RCC 7860 (cell line): ENCODE measurements around the gene SPSB4.
"Not testable (repeated sequence)": the region's sequence is repeated elsewhere in the genome, so short reads cannot be mapped to it uniquely, and the experiment has no call there.

ENCODE experiments used
- DNase-seq: peaks from one replicate; pipeline ENCODE4 v3.0.0-alpha.2; 2015; ENCODE audit warnings: low spot score
- FAIRE-seq: peaks from 2 replicates; lab custom pipeline; 2012; peaks lifted over from hg19 to GRCh38; lab: Jason Lieb, UNC

SPSB4 gene

GRCh38 chr3:141093971-141094684 is 43.0 kb downstream of the SPSB4 start:
- DNase-seq (no peak), FAIRE-seq (no peak)

GRCh38 chr3:141094790-141095545 is 43.8 kb downstream of the SPSB4 start:
- FAIRE-seq, result no peak
- no peak for DNase-seq

- FAIRE-seq (no peak), DNase-seq (no peak)
Observed at GRCh38 chr3:141095546-141095937, 44.4 kb downstream of the SPSB4 start.

- FAIRE-seq (no peak), DNase-seq (no peak)
Observed at GRCh38 chr3:141096164-141096563, 45.0 kb downstream of the SPSB4 start.

- FAIRE-seq, result no peak
- no peak for DNase-seq
Observed at GRCh38 chr3:141096981-141097380, 45.8 kb downstream of the SPSB4 start.

DNA sequence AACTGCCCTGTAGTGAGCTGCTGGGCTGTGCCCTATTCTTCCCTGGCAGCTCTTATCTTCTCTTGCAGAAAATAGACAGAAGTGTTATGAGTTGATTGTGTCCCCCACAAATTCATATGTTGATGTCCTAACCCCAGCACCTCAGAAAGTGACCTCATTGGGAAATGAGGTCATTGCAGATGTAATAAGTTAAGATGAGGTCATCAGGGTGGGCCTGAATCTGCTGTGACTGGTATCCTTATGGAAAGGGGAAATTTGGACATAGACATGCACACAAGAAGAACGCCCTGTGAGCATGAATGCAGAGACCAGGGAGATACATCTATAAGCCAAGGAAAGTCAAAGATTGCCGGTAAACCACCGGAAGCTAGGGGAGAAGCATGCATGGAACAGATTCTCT is 49.0 kb downstream of the SPSB4 start:
- FAIRE-seq, result no peak
- no peak for DNase-seq

DNA sequence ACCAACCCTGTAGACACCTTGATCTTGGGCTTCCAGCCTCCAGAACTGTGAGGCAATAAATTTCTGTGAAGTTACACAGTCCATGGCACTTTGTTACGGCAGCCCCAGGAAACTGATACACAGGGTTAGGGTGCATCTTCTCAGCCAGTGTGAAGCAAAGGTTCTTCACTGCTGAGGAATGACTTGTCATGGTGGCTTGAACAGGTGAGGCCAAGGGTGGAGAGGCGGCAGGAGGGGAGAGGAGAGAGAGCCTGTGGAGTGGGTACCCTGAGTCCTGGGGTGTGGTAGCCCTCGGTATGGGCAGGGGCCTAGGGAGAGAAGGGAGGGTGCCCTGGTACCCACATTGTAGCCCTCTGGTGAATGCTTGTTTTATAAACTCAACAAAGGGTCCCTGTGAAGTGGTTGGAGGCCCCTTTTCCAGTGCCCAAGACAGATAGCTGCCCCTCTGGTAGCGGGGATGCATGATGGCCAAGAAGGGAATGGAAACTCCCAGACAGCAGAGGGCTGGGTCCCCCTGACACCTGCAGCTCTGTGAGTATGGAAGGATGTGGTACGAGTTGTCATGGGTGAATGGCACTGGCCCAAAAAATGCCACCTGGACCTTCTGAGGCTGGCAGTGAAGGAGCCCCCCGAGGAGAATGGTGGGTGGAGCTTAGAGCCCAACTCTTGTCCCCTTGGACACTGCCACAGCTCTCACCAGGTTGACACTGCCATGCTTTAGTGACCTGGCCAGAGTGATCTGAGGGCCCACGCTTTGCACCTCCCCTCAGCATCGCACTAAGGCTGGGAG is 49.6 kb downstream of the SPSB4 start:
- FAIRE-seq (no peak), DNase-seq (no peak)

DNA sequence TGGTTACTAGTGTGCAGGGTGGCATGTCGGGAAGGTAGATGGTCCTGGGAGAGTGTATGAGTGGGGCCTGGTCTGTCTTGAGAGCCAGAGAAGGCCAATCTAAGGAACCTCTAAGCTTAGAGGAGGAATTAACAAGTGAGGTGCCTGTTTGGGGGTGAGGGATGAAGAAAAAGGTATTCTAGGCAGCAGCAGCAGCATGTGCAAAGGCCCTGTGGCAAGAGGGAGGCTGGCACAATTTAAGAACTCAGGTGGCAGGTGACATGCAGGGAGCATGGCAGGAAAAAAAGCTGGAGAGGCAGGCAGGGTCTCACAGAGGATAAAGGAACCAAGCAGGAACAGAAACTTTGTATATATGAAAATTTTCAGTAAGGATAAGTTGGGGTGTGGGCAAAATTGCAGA is 51.2 kb downstream of the SPSB4 start:
- FAIRE-seq (no peak), DNase-seq (no peak)

- FAIRE-seq (no peak), DNase-seq (no peak)
Observed at GRCh38 chr3:141103067-141103466, 51.9 kb downstream of the SPSB4 start.

DNA sequence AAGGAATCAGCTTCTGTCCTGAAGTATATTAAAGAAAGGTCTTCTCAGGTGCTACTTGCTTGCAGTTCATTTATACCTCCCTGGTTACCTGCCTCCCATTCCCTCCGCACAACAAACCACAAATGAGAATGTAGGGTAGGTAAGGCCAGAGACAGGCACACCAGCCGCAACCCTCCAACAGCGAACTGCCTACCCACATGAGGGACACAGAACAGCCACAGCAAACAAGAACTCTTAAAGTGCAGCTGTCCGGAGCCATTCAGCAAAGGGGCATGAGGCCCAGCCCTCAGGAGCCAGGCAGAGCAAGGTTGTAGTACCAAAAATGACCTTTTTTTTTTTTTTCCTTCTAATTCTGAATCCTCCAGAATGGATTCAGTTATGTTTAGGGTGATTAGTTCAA is 52.4 kb downstream of the SPSB4 start:
- no peak for DNase-seq
- no peak for FAIRE-seq

DNA sequence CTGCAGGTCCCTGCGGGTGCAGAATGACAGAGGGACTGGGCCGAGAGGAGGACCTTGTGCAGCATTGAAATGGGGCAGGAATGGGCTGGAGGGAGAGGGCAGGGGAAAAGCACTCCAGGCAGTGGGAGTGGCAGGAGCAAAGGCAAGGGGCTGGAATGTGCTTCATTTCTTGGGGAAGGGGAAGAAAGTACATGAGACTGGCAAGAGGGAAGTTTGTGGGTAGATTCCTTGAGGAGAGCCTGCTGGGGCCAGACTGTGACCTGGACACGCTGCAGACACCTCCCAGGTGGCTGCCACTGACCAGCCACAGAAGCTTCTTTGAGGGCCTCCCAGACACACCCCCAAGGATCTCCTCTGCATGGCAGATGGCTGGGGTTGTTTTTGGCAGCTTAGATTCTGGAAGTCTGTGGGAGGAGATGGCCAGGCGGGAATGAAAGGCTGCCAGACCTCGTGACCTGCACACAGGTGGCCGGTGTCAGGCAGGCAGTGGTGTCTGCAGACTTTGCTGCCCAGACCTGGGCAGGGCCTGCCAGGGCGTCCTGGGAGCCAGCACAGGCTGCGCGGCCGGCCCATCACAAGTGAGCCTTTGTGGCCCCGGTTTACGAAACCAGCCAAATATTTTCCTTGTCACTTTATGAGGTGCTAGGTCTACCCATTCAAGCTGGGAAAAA is 53.1 kb downstream of the SPSB4 start:
- DNase-seq (no peak), FAIRE-seq (no peak)

DNA sequence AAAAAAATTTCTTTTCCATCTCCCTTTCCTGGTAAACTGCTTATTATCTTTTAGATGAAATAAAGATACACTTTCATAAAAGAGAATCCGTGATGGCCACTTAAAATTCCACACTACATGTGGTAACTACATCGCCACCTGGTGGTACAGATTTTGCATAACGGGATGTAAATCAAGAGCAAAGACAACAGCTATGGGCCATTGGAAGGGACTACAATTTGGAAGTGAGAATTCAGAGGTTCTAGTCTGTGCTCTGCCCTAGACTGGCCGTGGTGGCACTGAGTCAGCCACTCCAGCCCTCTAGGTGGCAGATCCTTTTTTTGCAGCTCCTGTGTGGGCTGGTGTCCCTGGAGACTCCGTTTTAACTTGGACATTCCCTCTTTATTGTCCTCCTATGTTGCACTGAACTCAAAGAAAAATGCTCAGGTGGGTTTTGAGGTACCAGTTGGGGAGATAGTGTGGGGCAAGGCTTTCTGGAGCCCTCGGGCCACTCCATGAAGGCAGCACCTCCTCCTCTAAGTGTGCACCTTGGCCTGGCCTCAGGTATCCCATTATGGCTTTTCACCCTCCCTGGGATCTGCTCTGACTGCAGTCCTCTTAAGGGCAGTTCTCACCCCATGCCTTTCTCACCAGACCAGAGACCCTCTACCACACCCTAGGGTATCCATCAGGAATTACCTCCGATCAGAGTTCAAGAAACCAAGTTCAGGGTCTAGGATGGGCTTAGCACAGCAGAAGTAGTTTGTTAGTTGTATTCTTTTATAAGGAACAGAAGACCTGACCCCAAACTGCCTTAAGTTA is 54.9 kb downstream of the SPSB4 start:
- DNase-seq (peak; percentile 54), FAIRE-seq (peak; percentile 72)

DNA sequence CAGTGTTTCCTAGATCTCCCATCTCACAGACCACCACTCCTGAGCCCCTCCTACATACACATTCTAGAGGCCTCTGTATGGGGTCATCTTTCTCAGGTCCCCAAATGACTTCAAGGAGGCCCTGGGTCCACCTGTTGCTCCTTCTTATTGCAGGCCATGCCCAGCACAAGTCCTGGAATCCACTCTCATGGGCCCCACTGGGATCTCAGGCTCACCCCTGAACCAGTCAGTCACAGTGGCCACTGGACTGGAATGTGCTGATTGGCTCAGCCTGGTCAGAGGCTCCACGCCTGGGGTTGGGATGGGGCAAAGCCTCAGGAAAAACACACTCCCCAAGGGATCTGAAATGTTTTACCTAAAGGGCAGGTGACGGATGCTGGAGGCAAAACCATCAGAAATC is 55.7 kb downstream of the SPSB4 start:
- FAIRE-seq (no peak), DNase-seq (no peak)

- FAIRE-seq (no peak), DNase-seq (no peak)
Observed at GRCh38 chr3:141108039-141108438, 56.9 kb downstream of the SPSB4 start.

GRCh38 chr3:141109751-141110150 is 58.6 kb downstream of the SPSB4 start:
- no peak for DNase-seq
- no peak for FAIRE-seq

GRCh38 chr3:141110322-141110721 is 59.2 kb downstream of the SPSB4 start:
- no peak for FAIRE-seq
- DNase-seq, result no peak

DNA sequence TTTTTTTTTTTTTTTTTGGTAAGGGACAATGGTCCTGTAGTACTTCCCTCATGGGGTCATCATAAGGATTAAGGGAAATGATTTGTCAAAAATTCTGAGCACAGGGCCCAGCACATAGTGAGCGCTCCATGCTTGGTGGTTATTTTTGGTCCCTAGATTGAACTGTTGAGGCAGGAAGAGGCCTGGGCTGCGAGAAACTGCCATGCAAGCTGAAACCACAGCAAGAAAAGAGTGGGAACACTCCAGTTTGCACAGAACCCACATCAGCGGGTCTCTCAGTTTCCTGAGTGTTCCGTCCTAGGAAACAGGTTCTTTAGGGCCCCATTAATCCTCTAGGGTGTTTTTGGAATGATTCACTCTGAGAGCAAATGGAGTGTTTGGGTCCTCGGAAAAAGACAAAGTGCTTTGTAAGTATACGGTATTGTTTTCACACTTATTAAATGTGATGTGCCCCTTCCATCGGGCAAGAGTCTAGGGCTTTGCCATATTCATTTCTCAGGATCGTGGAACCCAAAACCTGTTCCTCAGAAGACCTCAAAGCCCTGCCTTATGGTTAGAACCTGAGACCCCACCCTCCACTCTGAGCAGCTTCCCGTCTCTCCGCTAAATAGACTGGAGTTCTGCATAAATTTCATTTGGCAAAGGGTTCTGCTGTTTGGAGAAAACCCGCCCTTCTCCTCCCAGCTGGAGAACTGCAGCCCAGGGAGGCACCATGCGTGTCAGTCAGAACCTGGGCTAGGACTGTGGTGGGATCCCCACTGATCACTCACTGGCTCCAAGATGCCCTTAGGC is 60.4 kb downstream of the SPSB4 start:
- FAIRE-seq, result no peak

DNA sequence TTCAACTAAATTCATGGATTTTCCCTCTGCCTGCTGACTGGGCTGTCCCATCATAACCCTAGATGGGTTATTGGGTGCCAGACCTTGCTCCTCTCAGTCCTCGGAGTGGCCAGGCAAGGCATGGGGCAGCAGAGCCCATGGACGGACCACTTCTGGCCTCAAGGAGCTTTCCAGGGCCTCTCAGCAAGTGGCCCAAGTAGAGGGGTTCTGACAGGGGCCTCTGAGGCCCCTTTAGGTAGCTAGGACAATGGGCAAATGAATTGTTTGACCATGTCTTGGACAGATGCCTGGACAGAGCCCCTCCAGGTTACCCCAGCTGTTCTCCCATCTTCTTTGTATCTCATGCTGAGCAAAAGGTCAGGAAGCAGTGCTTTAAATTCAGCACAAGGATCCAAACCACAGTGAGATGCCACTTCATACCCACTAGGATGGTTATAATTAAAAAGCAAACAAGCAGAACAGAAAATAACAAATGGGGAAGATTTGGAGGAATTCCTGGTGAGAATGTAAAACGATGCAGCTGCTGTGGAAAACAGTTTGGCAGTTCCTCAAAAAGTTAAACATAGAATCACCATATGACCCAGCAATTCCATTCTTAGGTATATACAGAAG is 61.6 kb downstream of the SPSB4 start:
- FAIRE-seq (no peak), DNase-seq (no peak)

More for the DNA sequence above, 60.4 kb downstream of the SPSB4 start:
- no peak for DNase-seq

DNA sequence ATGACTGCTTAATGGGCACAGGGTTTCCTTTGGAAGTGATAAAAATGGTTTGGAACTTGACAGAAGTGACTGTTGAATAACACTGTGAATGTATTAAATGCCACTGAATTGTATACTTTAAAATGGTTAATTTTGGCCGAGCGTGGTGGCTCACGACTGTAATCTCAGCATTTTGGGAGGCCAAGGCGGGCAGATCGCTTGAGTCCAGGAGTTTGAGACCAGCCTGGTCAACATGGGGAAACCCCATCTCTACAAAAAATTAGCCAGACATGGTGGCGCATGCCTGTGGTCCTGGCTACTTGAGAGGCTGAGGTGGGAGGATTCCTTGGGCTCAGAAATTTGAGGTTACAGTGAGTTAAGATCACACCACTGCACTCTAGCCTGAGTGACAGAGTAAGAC is 62.5 kb downstream of the SPSB4 start:
- not testable (repeated sequence) for DNase-seq, FAIRE-seq
